SU-DHL-6 (cell line): ENCODE results near the gene CDK5RAP3.

ENCODE experiments used
- H2AFZ ChIP-seq: fragments of 200-600 bp; sonication (generic); 2 replicates; pipeline ENCODE4 v1.6.1; 2014; ENCODE audit warnings: low read depth, mild to moderate bottlenecking, moderate library complexity, mixed read lengths, antibody characterized with exemption, low read length; ENCODE audit not compliant: severe bottlenecking
- H3F3A ChIP-seq: fragments of 200-600 bp; shearing (Covaris generic); 2 replicates; pipeline ENCODE4 v1.6.0; 2016; ENCODE audit warnings: antibody characterized with exemption, mild to moderate bottlenecking; ENCODE audit not compliant: insufficient read depth
- H3K27ac ChIP-seq: fragments of 200-600 bp; sonication (generic); 2 replicates; pipeline ENCODE4 v1.5.1; 2016; ENCODE audit warnings: low read depth, mild to moderate bottlenecking, low read length, moderate library complexity, mixed read lengths
- H3K27me3 ChIP-seq: fragments of 200-600 bp; sonication (generic), shearing (Covaris generic); 2 replicates; pipeline ENCODE4 v1.6.0; 2014; ENCODE audit warnings: mild to moderate bottlenecking, low read length
- H3K36me3 ChIP-seq: fragments of 200-600 bp; sonication (generic); 2 replicates; pipeline ENCODE4 v1.6.1; 2014; ENCODE audit warnings: mild to moderate bottlenecking, low read length, mixed read lengths
- H3K4me2 ChIP-seq: fragments of 300-600, 200-600 bp; shearing (Covaris generic), sonication (generic); 2 replicates; pipeline ENCODE4 v1.6.0; 2014; ENCODE audit warnings: low read length, low read depth, mild to moderate bottlenecking; ENCODE audit not compliant: poor library complexity, severe bottlenecking
- H3K4me3 ChIP-seq: fragments of 200-600 bp; sonication (generic); 2 replicates; pipeline ENCODE4 v1.5.1; 2014; ENCODE audit warnings: antibody characterized with exemption, low read length, mild to moderate bottlenecking, mixed read lengths; ENCODE audit not compliant: insufficient read depth, poor library complexity, severe bottlenecking
- H3K79me2 ChIP-seq: fragments of 200-600 bp; sonication (generic); 2 replicates; pipeline ENCODE4 v1.6.1; 2014; ENCODE audit warnings: mild to moderate bottlenecking, low read length, moderate library complexity; ENCODE audit not compliant: insufficient read depth
- H3K9ac ChIP-seq: fragments of 200-600 bp; sonication (generic); 2 replicates; pipeline ENCODE4 v1.7.0; 2014; ENCODE audit warnings: mild to moderate bottlenecking, low read length
- H3K9me2 ChIP-seq: fragments of 200-600 bp; sonication (generic); replicated peaks from 2 replicates; pipeline ENCODE4 v1.6.1; 2014; ENCODE audit warnings: low read length; ENCODE audit not compliant: insufficient read depth
- H3K9me3 ChIP-seq: fragments of 200-600 bp; sonication (generic); 2 replicates; pipeline ENCODE4 v1.6.1; 2014; ENCODE audit warnings: low read length, mixed read lengths; ENCODE audit not compliant: insufficient read depth
- H4K20me1 ChIP-seq: fragments of 200-600 bp; sonication (generic); 2 replicates; pipeline ENCODE4 v1.6.1; 2014; ENCODE audit warnings: low read depth, mild to moderate bottlenecking, antibody characterized with exemption, low read length, moderate library complexity, mixed read lengths
- EZH2phosphoT487 ChIP-seq: fragments of 200-600 bp; sonication (generic), shearing (Covaris generic); conservative IDR thresholded peaks from 2 replicates; pipeline ENCODE4 v1.6.1; 2018; ENCODE audit warnings: mild to moderate bottlenecking, antibody characterized with exemption, low read length, moderate library complexity, mixed read lengths
- TF ChIP-seq, protein P1 (sequence below): fragments of 200-600 bp; sonication (generic); IDR thresholded peaks from one replicate; pipeline ENCODE4 v1.5.1; 2017; ENCODE audit warnings: antibody characterized with exemption, mild to moderate bottlenecking, low read length, moderate library complexity; ENCODE audit not compliant: insufficient read depth, poor library complexity, severe bottlenecking

CDK5RAP3 gene

GRCh38 chr17:48021934-48022333, 51.0 kb downstream of the CDK5RAP3 start:
- Histone ChIP-seq H2AFZ (no peak overlapping the region), H3K4me2 (no peak overlapping the region), H3K9me3 (no peaks in the 10 kb centered on the region), H3K4me3 (no peak overlapping the region), H3F3A (no peaks in the 10 kb centered on the region), H3K79me2 (no peaks in the 10 kb centered on the region), H3K27ac (no peak overlapping the region), H3K36me3 (no peaks in the 10 kb centered on the region), H3K27me3 (no peaks in the 10 kb centered on the region), H4K20me1 (no peaks in the 10 kb centered on the region), H3K9ac (no peak overlapping the region), H3K9me2 (no peaks in the 10 kb centered on the region)
- TF ChIP-seq, protein P1, sequence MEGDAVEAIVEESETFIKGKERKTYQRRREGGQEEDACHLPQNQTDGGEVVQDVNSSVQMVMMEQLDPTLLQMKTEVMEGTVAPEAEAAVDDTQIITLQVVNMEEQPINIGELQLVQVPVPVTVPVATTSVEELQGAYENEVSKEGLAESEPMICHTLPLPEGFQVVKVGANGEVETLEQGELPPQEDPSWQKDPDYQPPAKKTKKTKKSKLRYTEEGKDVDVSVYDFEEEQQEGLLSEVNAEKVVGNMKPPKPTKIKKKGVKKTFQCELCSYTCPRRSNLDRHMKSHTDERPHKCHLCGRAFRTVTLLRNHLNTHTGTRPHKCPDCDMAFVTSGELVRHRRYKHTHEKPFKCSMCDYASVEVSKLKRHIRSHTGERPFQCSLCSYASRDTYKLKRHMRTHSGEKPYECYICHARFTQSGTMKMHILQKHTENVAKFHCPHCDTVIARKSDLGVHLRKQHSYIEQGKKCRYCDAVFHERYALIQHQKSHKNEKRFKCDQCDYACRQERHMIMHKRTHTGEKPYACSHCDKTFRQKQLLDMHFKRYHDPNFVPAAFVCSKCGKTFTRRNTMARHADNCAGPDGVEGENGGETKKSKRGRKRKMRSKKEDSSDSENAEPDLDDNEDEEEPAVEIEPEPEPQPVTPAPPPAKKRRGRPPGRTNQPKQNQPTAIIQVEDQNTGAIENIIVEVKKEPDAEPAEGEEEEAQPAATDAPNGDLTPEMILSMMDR = no peak
- no peak for TF ChIP-seq EZH2phosphoT487

- H3K9me3 ChIP-seq = no peaks in the 10 kb centered on the region
- no peak for TF ChIP-seq EZH2phosphoT487
- TF ChIP-seq, protein P1 = no peak
- peak overlapping the region; percentile 66 for H3K4me2 ChIP-seq
- no peaks in the 10 kb centered on the region for H3K79me2 ChIP-seq
- H3K36me3 ChIP-seq = no peaks in the 10 kb centered on the region
- no peaks in the 10 kb centered on the region for H3K9me2 ChIP-seq
- 0 out of 2 replicates have a peak overlapping the region, but pooled peaks have one; percentile 44 for H3K9ac ChIP-seq
- no peaks in the 10 kb centered on the region for H4K20me1 ChIP-seq
- H2AFZ ChIP-seq = no peak overlapping the region
- H3K27me3 ChIP-seq = no peaks in the 10 kb centered on the region
- H3K27ac ChIP-seq = no peak overlapping the region
- no peaks in the 10 kb centered on the region for H3F3A ChIP-seq
- H3K4me3 ChIP-seq = no peak overlapping the region
Measured at GRCh38 chr17:48022901-48023300, 52.0 kb downstream of the CDK5RAP3 start.

GRCh38 chr17:48023400-48024148, 52.7 kb downstream of the CDK5RAP3 start:
- no peaks in the 10 kb centered on the region for H3K9me3 ChIP-seq
- H3K4me2 ChIP-seq = peak overlapping the region; percentile 66
- H3K36me3 ChIP-seq = no peaks in the 10 kb centered on the region
- no peaks in the 10 kb centered on the region for H3F3A ChIP-seq
- TF ChIP-seq, protein P1 = peak; percentile 22
- TF ChIP-seq EZH2phosphoT487 = no peak
- H3K9ac ChIP-seq = peak overlapping the region; percentile 44
- peak overlapping the region; percentile 46 for H2AFZ ChIP-seq
- no peak overlapping the region for H3K27ac ChIP-seq
- no peaks in the 10 kb centered on the region for H3K27me3 ChIP-seq
- H3K4me3 ChIP-seq = peak overlapping the region; percentile 52
- no peaks in the 10 kb centered on the region for H4K20me1 ChIP-seq
- no peaks in the 10 kb centered on the region for H3K79me2 ChIP-seq
- no peaks in the 10 kb centered on the region for H3K9me2 ChIP-seq
